ENCODE measurements around the gene CFAP61. TPM values are rescaled to one million over a fixed set of nuclear protein-coding genes. Genes with fewer than 3 reads are reported as not detected.

CFAP61 gene
- total RNA-seq, 2 experiments from 2014 or later, result not detected

GRCh38 chr20:20027284-20027683, 25.0 kb upstream of the CFAP61 start:
- no peak for TF ChIP-seq CTCF (IDR thresholded peaks at IDR 0.05)
- ATAC-seq, result no peak
- CTCF ChIA-PET, result interaction anchor here (0.9 to 2.4 kb wide), 4 partner anchors 10 to 19 kb away, joined by 3 to 11 read pairs (median 3); partner anchors contain the start of gene NAA20
- POLR2A ChIA-PET, result interaction anchor here (1.0 to 1.2 kb wide), 2 partner anchors 10 to 16 kb away, joined by 3 to 4 read pairs; partner anchors contain the start of gene NAA20
- peaks cover 27% of the 10 kb centered on the region for H3K4me1 Mint-ChIP-seq (ENCODE audit: low read depth)
- no peaks in the 10 kb centered on the region for H3K27me3 Mint-ChIP-seq
- H3K36me3 Mint-ChIP-seq (ENCODE audit: low read depth), result peaks cover 50% of the 10 kb centered on the region
- no peaks in the 10 kb centered on the region for H3K9me3 Mint-ChIP-seq
- H3K4me3 Mint-ChIP-seq, result no peak overlapping the region
- no peak overlapping the region for H3K27ac Mint-ChIP-seq
- intact Hi-C loops (cut with micrococcal nuclease), result no loop called here
- DNase-seq, result no peak

GRCh38 chr20:20031790-20032189, 20.5 kb upstream of the CFAP61 start:
- TF ChIP-seq CTCF (IDR thresholded peaks at IDR 0.05), result no peak
- no peak overlapping the region for H3K27ac Mint-ChIP-seq
- DNase-seq (no peak), ATAC-seq (no peak)
- peaks cover 5% of the 10 kb centered on the region for H3K4me1 Mint-ChIP-seq (ENCODE audit: low read depth)
- H3K27me3 Mint-ChIP-seq, result no peaks in the 10 kb centered on the region
- intact Hi-C loops (cut with micrococcal nuclease), result no loop called here
- ChIA-PET POLR2A (interaction anchor here (1.4 to 2.7 kb wide), 3 partner anchors 12 to 21 kb away, joined by 4 to 10 read pairs (median 5); partner anchors contain the start of genes CFAP61, CRNKL1 and NAA20), CTCF (no interaction called here)
- H3K4me3 Mint-ChIP-seq, result no peak overlapping the region
- peaks cover 39% of the 10 kb centered on the region for H3K36me3 Mint-ChIP-seq (ENCODE audit: low read depth)
- no peaks in the 10 kb centered on the region for H3K9me3 Mint-ChIP-seq

GRCh38 chr20:20034486-20034885, 17.8 kb upstream of the CFAP61 start:
- DNase-seq, result no peak
- H3K36me3 Mint-ChIP-seq (ENCODE audit: low read depth), result peaks cover 41% of the 10 kb centered on the region
- H3K9me3 Mint-ChIP-seq, result no peaks in the 10 kb centered on the region
- H3K4me3 Mint-ChIP-seq, result no peak overlapping the region
- no peaks in the 10 kb centered on the region for H3K27me3 Mint-ChIP-seq
- ChIA-PET POLR2A (interaction anchor here (0.9 to 2.7 kb wide), 3 partner anchors 9 to 18 kb away, joined by 3 to 10 read pairs (median 5); partner anchors contain the start of genes CFAP61 and CRNKL1), CTCF (no interaction called here)
- ATAC-seq, result no peak
- no peak for TF ChIP-seq CTCF (IDR thresholded peaks at IDR 0.05)
- intact Hi-C loops (cut with micrococcal nuclease), result no loop called here
- H3K27ac Mint-ChIP-seq, result no peak overlapping the region
- H3K4me1 Mint-ChIP-seq (ENCODE audit: low read depth), result peaks cover 5% of the 10 kb centered on the region

GRCh38 chr20:20036756-20037155, 15.6 kb upstream of the CFAP61 start:
- CTCF ChIA-PET, result no interaction called here
- POLR2A ChIA-PET, result interaction anchor here (2.0 kb wide), 1 partner anchor 15 kb away, joined by 7 read pairs; the partner anchor contains the start of genes CFAP61 and CRNKL1

More at GRCh38 chr20:20036756-20037155, 15.6 kb upstream of the CFAP61 start:
- Mint-ChIP-seq H3K4me3 (no peak overlapping the region), H3K9me3 (no peaks in the 10 kb centered on the region), H3K27me3 (no peaks in the 10 kb centered on the region), H3K27ac (peak overlapping the region; percentile 43), H3K36me3 (ENCODE audit: low read depth) (peaks cover 36% of the 10 kb centered on the region), H3K4me1 (ENCODE audit: low read depth) (no peaks in the 10 kb centered on the region)
- TF ChIP-seq CTCF (IDR thresholded peaks at IDR 0.05), result no peak
- DNase-seq (no peak), ATAC-seq (no peak)
- intact Hi-C loops (cut with micrococcal nuclease), result no loop called here

Data from activated CD8-positive, alpha-beta T cell treated with anti-CD3 and anti-CD28 coated beads for 36 hours (primary cell).